GM10266 (cell line): Measurements from ENCODE around the gene ALDH1A2.

ENCODE experiments used
- DNase-seq: peaks from one replicate; pipeline ENCODE4 v3.0.0; 2012; ENCODE audit errors: extremely low spot score
- CTCF ChIP-seq: IDR thresholded peaks from 2 replicates; pipeline ENCODE4 v1.5.1; 2012; ENCODE audit warnings: mild to moderate bottlenecking, low read depth; ENCODE audit not compliant: control insufficient read depth, insufficient read depth; ENCODE audit errors: missing control alignments

ALDH1A2 gene

DNA sequence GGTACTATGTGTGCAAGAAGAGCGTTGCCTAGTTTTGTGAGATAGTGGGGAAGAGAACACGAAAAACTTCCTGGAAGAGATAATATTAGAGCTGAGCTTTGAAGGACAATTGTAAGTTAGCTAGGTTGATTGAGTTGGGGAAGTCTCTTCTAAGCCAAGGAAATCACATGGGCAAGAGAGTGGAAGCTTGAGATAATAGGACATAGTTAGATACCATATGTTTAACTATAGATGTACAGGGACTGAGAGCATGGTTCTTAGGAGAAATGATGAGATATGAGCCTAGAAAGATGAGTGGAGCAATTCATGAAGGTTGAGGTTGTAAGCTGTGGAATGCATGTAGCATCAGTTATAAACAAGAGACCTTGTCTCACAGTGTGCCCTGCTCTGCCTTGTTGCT lies 42.6 kb upstream of the ALDH1A2 start:
- no peak for TF ChIP-seq CTCF
- no peak for DNase-seq

DNA sequence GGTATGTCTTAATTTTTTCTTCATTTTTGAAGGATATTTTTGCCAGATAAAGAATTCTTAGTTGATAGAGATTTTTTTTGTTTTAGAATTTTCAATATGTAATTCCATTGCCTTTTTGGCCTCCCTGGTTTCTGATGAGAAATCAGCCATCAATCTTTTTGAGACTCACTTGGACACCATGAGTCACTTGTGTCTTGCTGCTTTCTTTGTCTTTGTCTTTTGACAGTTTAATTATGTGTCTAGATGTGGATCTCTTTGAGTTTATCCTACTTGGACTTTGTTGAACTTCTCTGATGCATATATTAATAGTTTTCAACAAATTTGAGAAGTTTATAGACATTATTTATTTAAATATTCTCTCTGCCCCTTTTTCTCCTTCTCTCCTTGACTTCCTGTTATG lies 38.0 kb upstream of the ALDH1A2 start:
- DNase-seq: no peak
- no peak for TF ChIP-seq CTCF

DNA sequence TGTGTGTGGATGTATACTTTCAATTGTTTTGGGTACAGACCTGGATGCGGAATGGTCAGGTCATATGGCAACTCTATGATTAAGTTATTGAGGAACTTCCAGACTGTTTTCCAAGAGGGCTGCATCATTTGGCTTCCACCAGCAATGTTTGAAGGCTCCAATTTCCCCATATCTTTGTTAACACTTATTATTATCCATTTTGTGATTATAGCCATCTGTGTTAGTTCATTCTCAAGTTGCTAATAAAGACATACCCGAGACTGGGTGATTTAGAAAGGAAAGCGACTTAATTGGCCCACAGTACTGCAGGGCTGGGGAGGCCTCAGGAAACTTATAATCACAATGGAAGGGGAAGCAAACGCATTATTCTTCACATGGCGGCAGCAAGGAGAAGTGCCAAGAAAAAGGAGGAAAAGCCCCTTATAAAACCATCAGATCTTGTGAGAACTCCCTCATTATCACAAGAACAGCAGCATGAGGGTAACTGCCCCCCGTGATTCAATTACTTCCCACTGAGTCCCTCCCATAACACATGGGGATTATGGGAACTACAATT lies 31.1 kb upstream of the ALDH1A2 start:
- no peak for DNase-seq
- TF ChIP-seq CTCF: no peak

DNA sequence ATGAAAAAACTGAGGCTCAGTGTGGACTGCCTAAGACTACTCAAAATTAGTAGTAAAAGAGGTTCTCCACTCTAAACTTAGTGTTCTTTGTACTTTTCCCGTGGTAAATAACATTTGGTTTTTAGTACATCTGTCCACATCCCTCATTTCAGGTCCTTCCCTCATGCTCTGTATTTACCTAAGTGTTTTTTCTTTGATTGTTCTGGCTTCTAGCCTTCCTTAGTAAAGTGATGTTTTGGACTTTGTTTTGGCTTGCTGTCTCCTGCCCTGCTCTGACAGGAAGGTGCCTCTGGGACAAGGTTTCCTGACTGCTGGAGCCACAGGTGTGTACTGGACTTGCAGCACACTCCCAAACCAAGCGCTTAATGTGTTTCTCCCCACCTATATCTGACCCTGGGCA lies 29.9 kb upstream of the ALDH1A2 start:
- no peak for DNase-seq
- no peak for TF ChIP-seq CTCF

DNA sequence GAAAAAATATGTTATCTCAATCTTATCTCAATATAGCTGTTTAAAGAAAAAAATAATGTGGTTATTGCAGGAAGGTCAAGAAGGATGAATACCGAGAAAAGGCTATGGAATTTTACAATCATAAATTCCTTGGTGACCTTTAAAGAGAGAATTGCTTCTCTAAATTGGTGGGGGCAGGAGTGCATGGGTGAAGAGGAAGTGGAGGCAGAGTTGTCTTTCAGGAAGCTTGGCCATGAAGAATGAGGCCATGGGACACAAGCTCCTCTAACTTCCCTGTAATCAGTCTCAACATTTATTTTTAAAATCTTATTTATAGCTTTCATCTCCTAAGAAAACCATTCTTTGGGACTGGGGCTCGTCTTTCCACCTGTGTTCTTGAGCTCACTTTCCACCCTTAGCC lies 22.4 kb upstream of the ALDH1A2 start:
- no peak for TF ChIP-seq CTCF
- DNase-seq: no peak

GRCh38 chr15:58086491-58086890 lies 21.0 kb upstream of the ALDH1A2 start:
- DNase-seq: no peak
- no peak for TF ChIP-seq CTCF

- DNase-seq: no peak
- no peak for TF ChIP-seq CTCF
Measured at GRCh38 chr15:58083526-58083925, 18.0 kb upstream of the ALDH1A2 start.
